Karpas-422 (cell line): ENCODE data around the gene EBF3. TPM values are rescaled to one million over a fixed set of nuclear protein-coding genes. Genes with fewer than 3 reads are reported as not detected.

Source experiments
- DNase-seq: peaks from one replicate; pipeline ENCODE4 v3.0.0-alpha.2; 2015
- H2AFZ ChIP-seq: fragments of 200-600 bp; sonication (generic); 2 replicates; pipeline ENCODE4 v1.6.1; 2014; ENCODE audit warnings: antibody characterized with exemption, low read length, mixed read lengths
- H3K27ac ChIP-seq: fragments of 200-600 bp; sonication (generic); 2 replicates; pipeline ENCODE4 v1.5.1; 2014; ENCODE audit warnings: mild to moderate bottlenecking, low read length, moderate library complexity
- H3K27me3 ChIP-seq: fragments of 200-600 bp; sonication (generic); 2 replicates; pipeline ENCODE4 v1.6.1; 2014; ENCODE audit warnings: low read length, mixed read lengths
- H3K36me3 ChIP-seq: fragments of 200-600 bp; sonication (generic); 2 replicates; pipeline ENCODE4 v1.6.1; 2014; ENCODE audit warnings: low read length, mixed read lengths; ENCODE audit not compliant: insufficient read depth
- H3K4me1 ChIP-seq: fragments of 200-600 bp; sonication (generic); 2 replicates; pipeline ENCODE4 v1.6.1; 2014; ENCODE audit warnings: mild to moderate bottlenecking, low read length, mixed read lengths
- H3K4me2 ChIP-seq: fragments of 200-600 bp; sonication (generic); 2 replicates; pipeline ENCODE4 v1.6.1; 2014; ENCODE audit warnings: low read length, low read depth, mild to moderate bottlenecking; ENCODE audit not compliant: poor library complexity, severe bottlenecking
- H3K4me3 ChIP-seq: fragments of 200-600 bp; sonication (generic); 2 replicates; pipeline ENCODE4 v1.5.1; 2014; ENCODE audit warnings: mild to moderate bottlenecking, antibody characterized with exemption, low read length, mixed read lengths
- H3K79me2 ChIP-seq: fragments of 200-600 bp; sonication (generic); 2 replicates; pipeline ENCODE4 v1.6.1; 2014; ENCODE audit warnings: mild to moderate bottlenecking, low read length, mixed read lengths
- H3K9ac ChIP-seq: fragments of 200-600 bp; sonication (generic); 2 replicates; pipeline ENCODE4 v1.6.0; 2014; ENCODE audit warnings: low read length
- H3K9me2 ChIP-seq: fragments of 200-600 bp; sonication (generic), shearing (Covaris generic); replicated peaks from 2 replicates; pipeline ENCODE4 v1.6.0; 2014; ENCODE audit warnings: mild to moderate bottlenecking, low read length, moderate library complexity; ENCODE audit not compliant: insufficient read depth
- H3K9me3 ChIP-seq: fragments of 300-700, 200-600 bp; sonication (generic); 2 replicates; pipeline ENCODE4 v1.6.1; 2014; ENCODE audit warnings: low read length, mixed read lengths
- H4K20me1 ChIP-seq: fragments of 200-600 bp; sonication (generic); 2 replicates; pipeline ENCODE4 v1.6.1; 2014; ENCODE audit warnings: mild to moderate bottlenecking, antibody characterized with exemption, low read length, low read depth; ENCODE audit not compliant: insufficient read depth
- total RNA-seq: library from RNA; depleted of rRNA; stranded (reverse); fragments of >200 nt; shearing (Covaris generic); gene quantifications from 2 replicates; pipeline ENCODE4 v1.2.3, GENCODE V29; 2014; ENCODE audit warnings: low replicate concordance

Gene EBF3
- total RNA-seq, 1 experiment from 2014 or later, result not detected

GRCh38 chr10:129807211-129807610 lies 156.9 kb downstream of the EBF3 start:
- H3K27ac ChIP-seq, result no peak overlapping the region
- H3K9me3 ChIP-seq, result 0 out of 2 replicates have a peak, but pooled peaks cover 7% of the 10 kb centered on the region
- H3K79me2 ChIP-seq, result no peaks in the 10 kb centered on the region
- no peak overlapping the region for H3K9ac ChIP-seq
- H3K4me3 ChIP-seq, result no peak overlapping the region
- H3K9me2 ChIP-seq, result no peaks in the 10 kb centered on the region
- H3K36me3 ChIP-seq, result no peaks in the 10 kb centered on the region
- no peaks in the 10 kb centered on the region for H3K27me3 ChIP-seq
- no peak overlapping the region for H2AFZ ChIP-seq
- H3K4me2 ChIP-seq, result no peak overlapping the region
- no peak for DNase-seq
- no peaks in the 10 kb centered on the region for H4K20me1 ChIP-seq
- no peaks in the 10 kb centered on the region for H3K4me1 ChIP-seq

GRCh38 chr10:129800796-129801340 lies 163.2 kb downstream of the EBF3 start:
- Histone ChIP-seq H2AFZ (no peak overlapping the region), H3K9me3 (0 out of 2 replicates have a peak, but pooled peaks cover 7% of the 10 kb centered on the region), H3K4me3 (no peak overlapping the region), H3K9me2 (no peaks in the 10 kb centered on the region), H3K36me3 (no peaks in the 10 kb centered on the region), H3K79me2 (no peaks in the 10 kb centered on the region), H3K4me1 (no peaks in the 10 kb centered on the region), H3K4me2 (no peak overlapping the region), H3K27me3 (no peaks in the 10 kb centered on the region), H3K9ac (no peak overlapping the region), H3K27ac (no peak overlapping the region), H4K20me1 (no peaks in the 10 kb centered on the region)
- no peak for DNase-seq

GRCh38 chr10:129799942-129800341 lies 164.1 kb downstream of the EBF3 start:
- H3K79me2 ChIP-seq, result no peaks in the 10 kb centered on the region
- no peak for DNase-seq
- 0 out of 2 replicates have a peak, but pooled peaks cover 7% of the 10 kb centered on the region for H3K9me3 ChIP-seq
- H3K9me2 ChIP-seq, result no peaks in the 10 kb centered on the region
- H3K4me3 ChIP-seq, result no peak overlapping the region
- H2AFZ ChIP-seq, result no peak overlapping the region
- H3K4me2 ChIP-seq, result no peak overlapping the region
- no peaks in the 10 kb centered on the region for H4K20me1 ChIP-seq
- no peaks in the 10 kb centered on the region for H3K27me3 ChIP-seq
- H3K36me3 ChIP-seq, result no peaks in the 10 kb centered on the region
- no peak overlapping the region for H3K27ac ChIP-seq
- no peaks in the 10 kb centered on the region for H3K4me1 ChIP-seq
- H3K9ac ChIP-seq, result no peak overlapping the region

- DNase-seq, result no peak
- Histone ChIP-seq H3K9ac (no peak overlapping the region), H3K4me3 (no peak overlapping the region), H3K9me2 (no peaks in the 10 kb centered on the region), H3K27ac (no peak overlapping the region), H3K79me2 (no peaks in the 10 kb centered on the region), H3K9me3 (no peaks in the 10 kb centered on the region), H3K36me3 (no peaks in the 10 kb centered on the region), H3K4me2 (no peak overlapping the region), H4K20me1 (no peaks in the 10 kb centered on the region), H3K4me1 (no peaks in the 10 kb centered on the region), H3K27me3 (no peaks in the 10 kb centered on the region), H2AFZ (no peak overlapping the region)
Observed at GRCh38 chr10:129796710-129797420, 167.2 kb downstream of the EBF3 start.

GRCh38 chr10:129793996-129794395 lies 170.1 kb downstream of the EBF3 start:
- Histone ChIP-seq H3K4me1 (no peaks in the 10 kb centered on the region), H3K27ac (no peak overlapping the region), H3K9ac (no peak overlapping the region), H3K9me3 (no peaks in the 10 kb centered on the region), H4K20me1 (no peaks in the 10 kb centered on the region), H3K4me3 (no peak overlapping the region), H2AFZ (no peak overlapping the region), H3K36me3 (no peaks in the 10 kb centered on the region), H3K9me2 (no peaks in the 10 kb centered on the region), H3K27me3 (no peaks in the 10 kb centered on the region), H3K4me2 (no peak overlapping the region), H3K79me2 (no peaks in the 10 kb centered on the region)
- no peak for DNase-seq

- Histone ChIP-seq H2AFZ (no peak overlapping the region), H3K4me2 (no peak overlapping the region), H3K9me2 (no peaks in the 10 kb centered on the region), H3K4me1 (no peaks in the 10 kb centered on the region), H3K9me3 (no peaks in the 10 kb centered on the region), H3K79me2 (no peaks in the 10 kb centered on the region), H4K20me1 (no peaks in the 10 kb centered on the region), H3K27me3 (no peaks in the 10 kb centered on the region), H3K36me3 (no peaks in the 10 kb centered on the region), H3K27ac (no peak overlapping the region), H3K9ac (no peak overlapping the region), H3K4me3 (no peak overlapping the region)
- DNase-seq, result no peak
Observed at GRCh38 chr10:129793479-129793878, 170.6 kb downstream of the EBF3 start.

- no peak for DNase-seq
- Histone ChIP-seq H3K9me3 (no peaks in the 10 kb centered on the region), H3K9ac (no peak overlapping the region), H3K4me1 (no peaks in the 10 kb centered on the region), H4K20me1 (no peaks in the 10 kb centered on the region), H3K79me2 (no peaks in the 10 kb centered on the region), H3K4me3 (no peak overlapping the region), H3K36me3 (no peaks in the 10 kb centered on the region), H3K9me2 (no peaks in the 10 kb centered on the region), H3K4me2 (no peak overlapping the region), H3K27me3 (no peaks in the 10 kb centered on the region), H3K27ac (no peak overlapping the region), H2AFZ (no peak overlapping the region)
Observed at GRCh38 chr10:129792864-129793263, 171.2 kb downstream of the EBF3 start.

- H3K4me1 ChIP-seq, result no peaks in the 10 kb centered on the region
- no peak overlapping the region for H3K4me2 ChIP-seq
Observed at GRCh38 chr10:129792141-129792540, 171.9 kb downstream of the EBF3 start.

More at GRCh38 chr10:129792141-129792540, 171.9 kb downstream of the EBF3 start:
- no peak overlapping the region for H3K9ac ChIP-seq
- no peak overlapping the region for H3K4me3 ChIP-seq
- H2AFZ ChIP-seq, result no peak overlapping the region
- H3K79me2 ChIP-seq, result no peaks in the 10 kb centered on the region
- H3K36me3 ChIP-seq, result no peaks in the 10 kb centered on the region
- no peaks in the 10 kb centered on the region for H3K27me3 ChIP-seq
- H3K9me2 ChIP-seq, result no peaks in the 10 kb centered on the region
- H4K20me1 ChIP-seq, result no peaks in the 10 kb centered on the region
- peaks cover 5% of the 10 kb centered on the region for H3K9me3 ChIP-seq
- no peak for DNase-seq
- H3K27ac ChIP-seq, result no peak overlapping the region
